ENCODE measurements around the gene CSF2RB.

GRCh38 chr22:36926721-36927435, 13.4 kb downstream of the CSF2RB start:
- TF ChIP-seq MED8 (CRISPR knock-in tag; IDR thresholded peaks at IDR 0.05; ENCODE audit: insufficient replicate concordance) (no peak), CTCF (CRISPR knock-in tag; IDR thresholded peaks at IDR 0.05) (no peak), ZNF224 (CRISPR knock-in tag; IDR thresholded peaks at IDR 0.05) (no peak), MAFG (CRISPR knock-in tag; IDR thresholded peaks at IDR 0.05) (no peak), RAD21 (CRISPR knock-in tag; IDR thresholded peaks at IDR 0.05) (no peak), CEBPB (IDR thresholded peaks at IDR 0.05; ENCODE audit: borderline replicate concordance, low read depth, low read length) (no peak), SMAD3 (CRISPR knock-in tag; IDR thresholded peaks at IDR 0.05) (no peak), LRRFIP1 (CRISPR knock-in tag; conservative IDR thresholded peaks at IDR 0.05) (no peak), ZNF24 (IDR thresholded peaks at IDR 0.05) (no peak), SMARCE1 (IDR thresholded peaks at IDR 0.05; ENCODE audit: borderline replicate concordance) (no peak), YY1 (IDR thresholded peaks at IDR 0.05; ENCODE audit: insufficient read depth, insufficient replicate concordance, low read depth, low read length) (no peak), ZBTB49 (CRISPR knock-in tag; IDR thresholded peaks at IDR 0.05; ENCODE audit: borderline replicate concordance) (no peak), POLR2AphosphoS2 (IDR thresholded peaks at IDR 0.05; ENCODE audit: low read depth, low read length) (no peak)

All from HepG2 (cell line).